Fibroblast of pulmonary artery (primary cell): Measurements from ENCODE around the gene TMEM74B.

Experiments
- DNase-seq: peaks from one replicate; pipeline ENCODE4 v3.0.0-alpha.2; 2010; ENCODE audit warnings: low read depth
- H3K4me3 ChIP-seq: replicated peaks from 2 replicates; pipeline ENCODE4 v1.5.1; 2011; ENCODE audit warnings: low read depth, mild to moderate bottlenecking, control low read depth, low read length, moderate library complexity
- TF ChIP-seq, protein P1 (sequence below): IDR thresholded peaks from 2 replicates; pipeline ENCODE4 v1.5.1; 2011; ENCODE audit warnings: mild to moderate bottlenecking, control low read depth, low read length, inconsistent platforms; ENCODE audit errors: missing control alignments

TMEM74B gene

DNA sequence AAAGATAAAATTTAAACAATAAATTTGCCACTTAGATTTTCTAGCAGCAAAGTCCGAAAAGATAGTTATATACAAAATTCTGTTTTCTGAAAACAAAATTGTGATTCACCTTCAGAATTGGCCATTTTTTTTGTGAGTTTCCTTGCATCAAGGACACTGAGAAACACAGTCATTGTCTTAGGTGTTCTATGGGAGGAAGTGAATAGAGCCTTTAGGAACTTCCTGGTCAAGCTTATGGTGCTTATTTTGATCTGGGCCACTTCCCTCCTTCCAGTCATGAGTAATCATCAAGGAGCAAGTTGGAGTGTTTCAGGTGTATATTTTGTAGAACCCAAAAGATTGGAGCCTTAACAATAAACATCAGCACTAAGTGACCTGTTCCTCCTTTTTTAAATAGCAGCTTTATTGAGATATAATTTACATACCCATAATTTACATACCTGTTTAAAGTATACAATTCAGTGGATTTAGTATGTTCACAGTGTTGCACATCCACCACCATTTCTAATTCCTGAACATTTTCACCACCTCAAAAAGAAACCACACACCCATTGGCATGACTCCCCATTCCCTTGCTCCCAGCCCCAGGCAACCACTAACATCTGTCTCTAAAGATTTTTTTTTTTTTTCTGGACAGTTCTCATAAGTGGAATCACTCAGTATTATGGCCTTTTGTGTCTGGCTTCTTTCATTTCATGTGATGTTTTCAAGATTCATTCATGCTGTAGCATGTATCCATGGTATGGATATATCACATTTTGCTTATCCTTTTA lies 17.6 kb downstream of the TMEM74B start:
- peak; percentile 8 for DNase-seq
- H3K4me3 ChIP-seq, result no peak overlapping the region
- TF ChIP-seq, protein P1, sequence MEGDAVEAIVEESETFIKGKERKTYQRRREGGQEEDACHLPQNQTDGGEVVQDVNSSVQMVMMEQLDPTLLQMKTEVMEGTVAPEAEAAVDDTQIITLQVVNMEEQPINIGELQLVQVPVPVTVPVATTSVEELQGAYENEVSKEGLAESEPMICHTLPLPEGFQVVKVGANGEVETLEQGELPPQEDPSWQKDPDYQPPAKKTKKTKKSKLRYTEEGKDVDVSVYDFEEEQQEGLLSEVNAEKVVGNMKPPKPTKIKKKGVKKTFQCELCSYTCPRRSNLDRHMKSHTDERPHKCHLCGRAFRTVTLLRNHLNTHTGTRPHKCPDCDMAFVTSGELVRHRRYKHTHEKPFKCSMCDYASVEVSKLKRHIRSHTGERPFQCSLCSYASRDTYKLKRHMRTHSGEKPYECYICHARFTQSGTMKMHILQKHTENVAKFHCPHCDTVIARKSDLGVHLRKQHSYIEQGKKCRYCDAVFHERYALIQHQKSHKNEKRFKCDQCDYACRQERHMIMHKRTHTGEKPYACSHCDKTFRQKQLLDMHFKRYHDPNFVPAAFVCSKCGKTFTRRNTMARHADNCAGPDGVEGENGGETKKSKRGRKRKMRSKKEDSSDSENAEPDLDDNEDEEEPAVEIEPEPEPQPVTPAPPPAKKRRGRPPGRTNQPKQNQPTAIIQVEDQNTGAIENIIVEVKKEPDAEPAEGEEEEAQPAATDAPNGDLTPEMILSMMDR, result no peak

DNA sequence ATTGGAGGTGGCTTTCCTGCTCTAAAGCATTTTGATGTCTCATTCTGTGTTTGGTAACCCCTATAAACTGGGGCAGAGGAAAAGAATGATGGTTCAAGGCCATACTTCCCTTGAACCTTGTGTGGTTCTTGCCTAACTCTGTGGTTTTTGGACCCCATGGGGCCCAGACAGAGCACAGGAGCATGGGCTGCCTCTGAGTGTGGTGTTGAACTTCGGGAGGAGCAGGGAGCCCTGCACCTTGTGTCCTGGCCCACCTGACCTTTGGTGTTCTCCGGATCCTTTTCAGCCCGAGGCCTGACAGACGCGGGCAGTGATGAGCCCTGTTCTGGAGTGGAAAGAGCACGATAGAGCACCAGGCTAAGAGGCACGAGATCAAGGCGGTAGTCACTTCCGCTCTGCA lies 18.8 kb downstream of the TMEM74B start:
- TF ChIP-seq, protein P1, result no peak
- H3K4me3 ChIP-seq, result no peak overlapping the region
- DNase-seq, result no peak

DNA sequence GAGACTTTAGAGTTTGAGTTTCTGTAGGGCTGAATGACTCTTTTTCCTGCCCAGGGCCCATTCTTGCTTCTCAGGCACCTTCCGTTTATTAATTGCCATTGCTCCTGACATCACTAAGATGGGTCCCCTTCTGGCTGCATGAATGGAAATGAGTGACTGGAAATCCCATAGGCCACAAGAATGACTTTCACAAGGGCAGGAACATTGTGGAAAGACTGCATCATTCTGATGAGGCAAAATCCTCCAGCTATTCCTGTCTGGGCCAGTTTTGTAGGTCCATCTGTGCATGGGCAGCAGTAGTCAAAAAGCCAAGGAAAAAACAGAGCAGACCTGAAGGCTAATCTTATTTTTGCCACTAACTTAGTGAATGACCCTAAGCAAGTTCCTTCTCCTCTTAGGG lies 19.3 kb downstream of the TMEM74B start:
- no peak for DNase-seq
- TF ChIP-seq, protein P1, result no peak
- H3K4me3 ChIP-seq, result no peak overlapping the region

DNA sequence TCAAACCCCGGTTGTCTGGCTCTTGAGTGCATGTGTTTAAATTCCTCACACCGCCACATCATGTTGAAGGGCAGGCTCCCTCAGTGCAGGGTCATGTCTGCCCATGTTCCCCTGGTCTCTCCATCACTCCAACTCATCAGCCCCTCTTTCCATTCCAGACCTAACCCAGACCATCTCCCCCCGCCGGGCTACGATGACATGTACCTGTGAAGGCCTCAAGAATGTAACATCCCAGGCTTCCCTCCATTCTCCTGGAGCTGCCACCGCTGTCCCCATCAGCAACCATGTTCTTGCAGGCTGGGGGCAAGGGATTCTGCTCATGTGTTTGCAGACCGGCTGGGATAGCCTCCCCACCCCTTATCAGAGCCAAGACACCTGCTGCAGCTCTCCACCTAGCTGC lies 19.9 kb downstream of the TMEM74B start:
- no peak overlapping the region for H3K4me3 ChIP-seq
- TF ChIP-seq, protein P1, result no peak
- DNase-seq, result no peak

DNA sequence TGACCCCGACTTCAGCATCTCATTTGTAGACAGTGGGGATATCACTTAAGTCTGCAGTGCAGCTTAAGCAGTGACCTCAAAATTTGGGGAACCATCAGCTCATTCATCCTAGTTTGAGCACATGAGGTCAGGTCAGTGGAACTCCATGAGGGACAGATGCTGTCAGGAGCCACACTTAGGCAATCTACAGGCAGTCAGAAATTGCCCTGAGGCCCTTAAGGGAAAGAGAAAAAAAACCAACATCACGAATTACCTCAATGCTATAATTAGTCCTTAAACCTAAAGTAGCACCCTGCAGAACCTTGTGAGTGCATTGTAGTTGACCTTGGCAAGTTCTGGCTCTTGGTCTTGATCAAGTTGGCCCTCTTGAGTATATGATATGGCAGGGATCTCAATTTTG lies 21.1 kb downstream of the TMEM74B start:
- no peak for DNase-seq
- TF ChIP-seq, protein P1, result no peak
- no peak overlapping the region for H3K4me3 ChIP-seq

DNA sequence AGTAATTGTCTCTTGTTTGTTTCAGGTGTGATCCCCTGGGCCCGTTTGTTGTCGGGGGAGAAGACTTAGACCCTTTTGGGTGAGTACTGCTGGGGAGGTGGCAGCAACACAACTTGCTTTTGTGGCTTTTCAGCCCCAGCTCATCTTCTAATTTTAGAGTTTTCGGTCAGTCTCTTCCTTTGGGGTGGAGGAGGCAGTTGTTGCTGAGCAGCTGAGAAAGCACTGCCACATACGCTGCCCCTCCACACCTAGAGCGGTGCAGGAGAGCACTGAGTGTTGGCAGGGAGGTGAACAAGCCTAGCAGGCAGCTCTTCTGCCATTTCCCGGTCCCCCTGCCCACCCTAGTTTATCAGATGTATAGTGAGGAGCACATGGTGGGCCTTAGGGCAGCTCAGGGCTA lies 21.7 kb downstream of the TMEM74B start:
- no peak overlapping the region for H3K4me3 ChIP-seq
- TF ChIP-seq, protein P1, result no peak
- DNase-seq, result no peak

DNA sequence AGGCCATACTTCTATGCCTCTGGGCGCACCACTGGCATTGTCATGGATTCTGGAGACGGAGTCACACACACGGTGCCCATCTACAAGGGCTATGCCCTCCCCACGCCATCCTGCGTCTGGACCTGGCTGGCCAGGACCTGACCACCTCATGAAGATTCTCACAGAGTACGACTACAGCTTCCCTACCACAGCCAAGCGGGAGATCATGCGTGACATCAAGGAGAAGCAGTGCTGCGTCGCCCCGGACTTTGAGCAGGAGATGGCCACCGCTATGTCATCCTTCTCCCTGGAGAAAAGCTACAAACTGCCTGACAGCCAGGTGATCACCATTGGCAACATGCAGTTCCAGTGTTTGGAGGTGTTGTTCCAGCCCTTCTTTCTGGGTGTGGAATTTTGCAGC lies 23.8 kb downstream of the TMEM74B start:
- no peak for DNase-seq
- no peak overlapping the region for H3K4me3 ChIP-seq
- TF ChIP-seq, protein P1, result no peak
